Endodermal cell (in vitro differentiated cells): ENCODE measurements around the gene TRIM66. TPM values are rescaled to one million over a fixed set of nuclear protein-coding genes. Genes with fewer than 3 reads are reported as not detected.

ENCODE experiments used
- DNase-seq: peaks from one replicate; pipeline ENCODE4 v3.0.0-alpha.2; 2017
- H3K27ac ChIP-seq: 2 replicates; pipeline ENCODE4 v1.5.1; 2013; ENCODE audit warnings: mild to moderate bottlenecking, low read depth, low read length, moderate library complexity
- H3K27me3 ChIP-seq: 2 replicates; pipeline ENCODE4 v1.6.1; 2013; ENCODE audit warnings: mild to moderate bottlenecking, low read length, moderate library complexity; ENCODE audit not compliant: insufficient read depth, control insufficient read depth, poor library complexity, severe bottlenecking
- H3K36me3 ChIP-seq: 2 replicates; pipeline ENCODE4 v1.7.0; 2013; ENCODE audit warnings: mild to moderate bottlenecking, low read length, moderate library complexity; ENCODE audit not compliant: control insufficient read depth, insufficient read depth
- H3K4me1 ChIP-seq: one replicate; pipeline ENCODE4 v1.7.0; 2013; ENCODE audit warnings: low read length; ENCODE audit not compliant: control insufficient read depth, insufficient read depth
- H3K4me3 ChIP-seq: 2 replicates; pipeline ENCODE4 v1.5.1; 2013; ENCODE audit warnings: mild to moderate bottlenecking, low read length, moderate library complexity
- H3K9ac ChIP-seq: 2 replicates; pipeline ENCODE4 v1.6.1; 2013; ENCODE audit warnings: mild to moderate bottlenecking, low read length, moderate library complexity; ENCODE audit not compliant: poor library complexity, severe bottlenecking; ENCODE audit errors: extremely low read depth
- H3K9me3 ChIP-seq: 2 replicates; pipeline ENCODE4 v1.6.1; 2013; ENCODE audit warnings: mild to moderate bottlenecking, low read length, moderate library complexity; ENCODE audit not compliant: control insufficient read depth
- H3K27ac Mint-ChIP-seq: 2 replicates; pipeline ENCODE4 v1.8.0; 2020; ENCODE audit warnings: mixed read lengths
- H3K27me3 Mint-ChIP-seq: 2 replicates; pipeline ENCODE4 v1.8.0; 2021; ENCODE audit warnings: mild to moderate bottlenecking, mixed read lengths; ENCODE audit not compliant: insufficient read depth
- H3K36me3 Mint-ChIP-seq: 2 replicates; pipeline ENCODE4 v1.8.0; 2020; ENCODE audit warnings: low read depth, mixed read lengths
- H3K4me1 Mint-ChIP-seq: 2 replicates; pipeline ENCODE4 v1.8.0; 2020; ENCODE audit warnings: mixed read lengths
- H3K4me3 Mint-ChIP-seq: 2 replicates; pipeline ENCODE4 v1.8.0; 2020; ENCODE audit warnings: mild to moderate bottlenecking, moderate library complexity, mixed read lengths
- H3K9me3 Mint-ChIP-seq: 2 replicates; pipeline ENCODE4 v1.8.0; 2020; ENCODE audit warnings: mild to moderate bottlenecking, mixed read lengths
- WGBS, 2 experiments: methylation state at CpG; one replicate each; pipeline versions ENCODE4 v1.1.5 to v1.1.7; 2013; ENCODE audit warnings: missing lambda C conversion rate in 2 of 2, mixed read lengths in 1 of 2; ENCODE audit not compliant: insufficient coverage in 1 of 2, insufficient read length in 1 of 2; 5-methylcytosine and 5-hydroxymethylcytosine counted together
- total RNA-seq, 2 donors: library from RNA; stranded (reverse); fragmentation: NEBNext Ultra II Directional in 1 of 2; extraction: Animal tissue kit (Norgen Biotek cat#: 25700) in 1 of 2; gene quantifications; 2 replicates in 1 of 2; 3 replicates in 1 of 2; pipeline ENCODE4 v1.2.1, GENCODE V29; 2021
- TF ChIP-seq, protein P1 (sequence below): fragments of 200-600 bp; sonication (generic); conservative IDR thresholded peaks from 2 replicates; pipeline ENCODE4 v1.5.0; 2021; ENCODE audit warnings: antibody characterized with exemption, mild to moderate bottlenecking

Gene TRIM66
- total RNA-seq, 2 donors from 2014 or later = 4.3 to 4.6 TPM

DNA sequence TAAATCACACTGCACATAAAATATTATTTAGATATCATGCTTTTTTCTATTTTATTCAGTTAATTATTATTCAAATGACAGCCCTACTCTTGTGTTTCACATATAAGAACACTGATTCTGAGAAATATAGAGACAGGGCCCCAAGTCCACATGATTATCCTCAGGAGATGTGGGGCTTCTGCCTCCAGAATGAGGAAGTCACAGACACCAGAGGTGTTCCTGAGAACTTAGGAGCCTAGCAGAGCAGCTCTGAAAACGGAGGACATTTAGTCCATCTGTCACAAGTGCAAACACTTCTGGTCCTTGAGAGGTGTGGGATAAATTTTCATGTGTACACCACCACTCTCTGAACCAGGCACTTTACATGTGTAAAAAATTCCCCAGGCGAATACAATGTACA lies 26.2 kb downstream of the TRIM66 start:
- no peak overlapping the region for H3K4me3 ChIP-seq
- H3K4me1 ChIP-seq = no peaks in the 10 kb centered on the region
- H3K9me3 ChIP-seq = no peaks in the 10 kb centered on the region
- Mint-ChIP-seq H3K27ac (no peak overlapping the region), H3K9me3 (no peaks in the 10 kb centered on the region), H3K36me3 (no peaks in the 10 kb centered on the region), H3K4me1 (no peaks in the 10 kb centered on the region), H3K27me3 (no peaks in the 10 kb centered on the region), H3K4me3 (no peak overlapping the region)
- no peak overlapping the region for H3K9ac ChIP-seq
- no peaks in the 10 kb centered on the region for H3K36me3 ChIP-seq
- WGBS, 2 experiments = 93 to 100% methylated on average over 1 to 2 of the region's 2 CpGs
- TF ChIP-seq, protein P1, sequence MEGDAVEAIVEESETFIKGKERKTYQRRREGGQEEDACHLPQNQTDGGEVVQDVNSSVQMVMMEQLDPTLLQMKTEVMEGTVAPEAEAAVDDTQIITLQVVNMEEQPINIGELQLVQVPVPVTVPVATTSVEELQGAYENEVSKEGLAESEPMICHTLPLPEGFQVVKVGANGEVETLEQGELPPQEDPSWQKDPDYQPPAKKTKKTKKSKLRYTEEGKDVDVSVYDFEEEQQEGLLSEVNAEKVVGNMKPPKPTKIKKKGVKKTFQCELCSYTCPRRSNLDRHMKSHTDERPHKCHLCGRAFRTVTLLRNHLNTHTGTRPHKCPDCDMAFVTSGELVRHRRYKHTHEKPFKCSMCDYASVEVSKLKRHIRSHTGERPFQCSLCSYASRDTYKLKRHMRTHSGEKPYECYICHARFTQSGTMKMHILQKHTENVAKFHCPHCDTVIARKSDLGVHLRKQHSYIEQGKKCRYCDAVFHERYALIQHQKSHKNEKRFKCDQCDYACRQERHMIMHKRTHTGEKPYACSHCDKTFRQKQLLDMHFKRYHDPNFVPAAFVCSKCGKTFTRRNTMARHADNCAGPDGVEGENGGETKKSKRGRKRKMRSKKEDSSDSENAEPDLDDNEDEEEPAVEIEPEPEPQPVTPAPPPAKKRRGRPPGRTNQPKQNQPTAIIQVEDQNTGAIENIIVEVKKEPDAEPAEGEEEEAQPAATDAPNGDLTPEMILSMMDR = no peak
- no peak for DNase-seq
- H3K27ac ChIP-seq = no peak overlapping the region
- no peaks in the 10 kb centered on the region for H3K27me3 ChIP-seq

DNA sequence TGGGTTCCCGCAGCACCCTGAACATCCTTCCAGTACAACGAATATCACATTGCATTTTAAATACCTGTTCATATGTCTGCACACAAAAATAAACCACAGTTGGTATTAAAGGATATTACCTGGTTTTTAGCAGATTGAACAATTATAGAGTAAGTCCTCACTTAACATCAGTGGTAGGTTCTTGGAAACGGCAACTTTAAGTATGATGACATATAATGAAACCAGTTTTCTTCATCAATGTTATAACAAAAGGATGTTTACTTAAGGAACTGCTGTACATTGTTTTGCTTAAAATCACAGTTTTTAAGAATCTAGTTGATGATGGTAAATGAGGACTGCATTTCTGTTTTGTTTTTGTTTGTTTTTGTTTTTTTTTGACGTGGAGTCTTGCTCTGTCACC lies 28.0 kb downstream of the TRIM66 start:
- no peak overlapping the region for H3K4me3 Mint-ChIP-seq
- H3K27ac ChIP-seq = no peak overlapping the region
- H3K27me3 Mint-ChIP-seq = no peaks in the 10 kb centered on the region
- TF ChIP-seq, protein P1 = no peak
- H3K9me3 Mint-ChIP-seq = no peaks in the 10 kb centered on the region
- no peaks in the 10 kb centered on the region for H3K27me3 ChIP-seq
- H3K4me1 ChIP-seq = no peaks in the 10 kb centered on the region
- H3K36me3 ChIP-seq = no peaks in the 10 kb centered on the region
- no peak overlapping the region for H3K27ac Mint-ChIP-seq
- H3K4me3 ChIP-seq = no peak overlapping the region
- H3K9ac ChIP-seq = no peak overlapping the region
- H3K9me3 ChIP-seq = no peaks in the 10 kb centered on the region
- H3K36me3 Mint-ChIP-seq = no peaks in the 10 kb centered on the region
- no peak for DNase-seq
- no peaks in the 10 kb centered on the region for H3K4me1 Mint-ChIP-seq
- 70 to 97% methylated on average over 2 to 3 of the region's 4 CpGs for WGBS, 2 experiments

DNA sequence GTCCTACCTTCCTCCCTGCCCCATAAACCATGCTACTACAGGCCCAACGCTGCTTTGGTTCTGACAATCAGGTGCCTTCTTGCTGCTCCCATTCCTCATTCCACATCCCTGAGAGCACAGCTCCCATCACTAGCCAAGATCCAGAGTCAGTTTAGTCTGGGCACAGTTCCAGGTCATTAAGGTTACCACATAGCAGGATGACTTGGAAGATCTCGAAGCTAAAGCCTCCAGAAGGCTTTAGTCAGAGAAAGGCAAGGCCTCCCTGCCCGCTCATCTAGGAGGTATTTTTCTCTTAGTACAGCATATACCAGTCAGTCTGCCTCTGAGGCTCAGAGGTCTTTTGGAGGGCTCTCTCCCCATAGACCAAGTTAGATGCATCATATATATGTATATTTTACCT lies 30.3 kb downstream of the TRIM66 start:
- Histone ChIP-seq H3K27ac (no peak overlapping the region), H3K36me3 (no peaks in the 10 kb centered on the region), H3K4me3 (no peak overlapping the region), H3K4me1 (no peaks in the 10 kb centered on the region), H3K9ac (no peak overlapping the region), H3K27me3 (no peaks in the 10 kb centered on the region), H3K9me3 (no peaks in the 10 kb centered on the region)
- DNase-seq = no peak
- 93 to 95% methylated on average over 2 to 3 of the region's 3 CpGs for WGBS, 2 experiments
- Mint-ChIP-seq H3K36me3 (no peaks in the 10 kb centered on the region), H3K27ac (no peak overlapping the region), H3K27me3 (no peaks in the 10 kb centered on the region), H3K9me3 (no peaks in the 10 kb centered on the region), H3K4me1 (no peaks in the 10 kb centered on the region), H3K4me3 (no peak overlapping the region)
- TF ChIP-seq, protein P1 = no peak
